Epithelial cell of prostate (primary cell): ENCODE data around the gene NPL.

Source experiments
- DNase-seq: peaks from one replicate; pipeline ENCODE4 v3.0.0-alpha.2; 2011; ENCODE audit warnings: low read depth, low spot score
- H3K27ac ChIP-seq: fragments of 450-650 bp; 2 replicates; pipeline ENCODE4 v1.5.1; 2017; ENCODE audit warnings: mild to moderate bottlenecking

NPL gene

GRCh38 chr1:182809414-182809957 lies 19.9 kb downstream of the NPL start:
- no peak for DNase-seq
- H3K27ac ChIP-seq: no peak overlapping the region

DNA sequence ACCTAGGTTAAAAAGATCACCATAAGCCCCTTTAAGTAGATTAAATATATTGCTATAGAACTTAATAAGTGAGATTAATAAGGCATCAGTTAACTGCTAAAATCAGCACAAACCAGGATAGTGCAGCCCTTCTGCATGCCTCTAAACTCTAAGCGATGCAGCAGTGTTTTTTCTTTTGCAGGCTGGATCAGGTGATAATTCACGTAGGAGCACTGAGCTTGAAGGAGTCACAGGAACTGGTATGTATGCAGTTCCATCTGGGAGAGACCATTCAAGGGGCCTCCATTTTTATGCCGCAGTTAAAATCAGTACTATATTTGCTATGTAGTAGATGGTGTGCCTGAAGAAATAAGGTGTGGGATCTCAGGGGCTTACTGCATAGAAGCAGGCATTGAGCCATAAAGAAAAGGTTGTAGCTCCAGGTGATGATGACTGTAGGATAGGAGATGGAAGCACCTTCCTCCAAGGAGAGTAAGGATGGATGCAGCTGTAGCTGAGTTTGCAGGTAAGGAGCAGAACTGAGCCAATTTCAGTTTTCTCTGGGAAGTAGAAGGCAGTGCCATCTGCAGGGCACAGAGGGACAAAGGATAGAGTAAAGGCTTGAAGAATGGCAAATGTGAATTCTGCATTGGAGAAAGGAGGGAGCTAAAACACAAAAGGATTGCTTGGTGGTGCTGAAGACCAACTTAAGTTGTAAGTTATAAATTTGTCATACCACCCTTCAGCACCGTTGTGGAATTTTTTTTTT lies 22.6 kb downstream of the NPL start:
- DNase-seq: no peak
- no peak overlapping the region for H3K27ac ChIP-seq

GRCh38 chr1:182816863-182817262 lies 27.3 kb downstream of the NPL start:
- no peak overlapping the region for H3K27ac ChIP-seq
- DNase-seq: no peak

DNA sequence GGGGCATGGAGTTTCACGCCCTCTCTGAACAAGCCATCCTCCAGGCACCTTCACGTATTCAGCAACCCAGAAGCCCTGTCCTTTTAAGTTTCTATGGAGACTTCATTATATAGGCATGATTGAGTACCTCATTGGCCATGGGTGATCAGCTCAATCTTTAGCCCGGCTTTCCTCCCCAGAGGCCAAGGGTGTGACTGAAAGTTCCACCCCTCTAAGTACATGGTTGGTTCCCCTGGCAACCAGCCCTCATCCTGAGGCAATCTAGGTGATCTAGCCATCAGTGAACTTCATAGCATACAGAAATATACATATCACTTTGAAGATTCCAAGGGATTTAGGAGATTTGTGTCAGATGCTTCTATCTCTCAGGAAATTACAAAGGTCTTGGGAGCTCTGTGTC lies 28.2 kb downstream of the NPL start:
- no peak for DNase-seq
- H3K27ac ChIP-seq: no peak overlapping the region

GRCh38 chr1:182823220-182823619 lies 33.6 kb downstream of the NPL start:
- DNase-seq: no peak
- H3K27ac ChIP-seq: no peak overlapping the region

- no peak for DNase-seq
Observed at GRCh38 chr1:182826892-182827291, 37.3 kb downstream of the NPL start.

GRCh38 chr1:182829285-182829932 lies 39.8 kb downstream of the NPL start:
- H3K27ac ChIP-seq: no peak overlapping the region
- no peak for DNase-seq

More at GRCh38 chr1:182826892-182827291, 37.3 kb downstream of the NPL start:
- no peak overlapping the region for H3K27ac ChIP-seq

- peak; percentile 29 for DNase-seq
- H3K27ac ChIP-seq: no peak overlapping the region
Observed at GRCh38 chr1:182833271-182833670, 43.7 kb downstream of the NPL start.

DNA sequence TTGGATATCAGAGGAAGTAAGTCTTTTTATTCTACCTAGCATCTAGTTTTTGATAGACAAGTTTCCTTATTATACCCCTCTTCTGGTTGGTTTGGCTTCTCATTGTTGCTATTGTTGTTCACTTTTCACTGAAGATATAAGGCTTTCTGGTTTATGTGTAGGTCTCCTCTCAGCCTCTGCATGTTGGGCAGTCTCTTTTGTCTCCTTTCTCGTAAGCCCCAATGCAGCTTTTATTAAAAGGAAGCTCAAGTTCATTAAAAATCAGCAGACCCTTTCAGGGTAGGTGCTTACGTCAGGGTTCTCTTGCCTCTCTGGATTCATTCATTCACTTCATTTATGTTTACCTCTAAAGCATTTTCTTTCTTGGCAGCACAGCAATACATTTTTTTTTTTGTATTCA lies 44.8 kb downstream of the NPL start:
- no peak overlapping the region for H3K27ac ChIP-seq
- DNase-seq: no peak

- no peak for DNase-seq
- no peak overlapping the region for H3K27ac ChIP-seq
Observed at GRCh38 chr1:182835806-182836205, 46.2 kb downstream of the NPL start.

- DNase-seq: peak; percentile 45
- H3K27ac ChIP-seq: peak within 1 kb of the TSS; percentile 86
Observed at GRCh38 chr1:182839209-182840066, 49.9 kb downstream of the NPL start, which contains the start of gene DHX9. Gene DHX9, plus strand, starts transcription at chr1:182839347. Its CDS starts 3,220 bp downstream, at chr1:182842567.

GRCh38 chr1:182841368-182841988 lies 51.9 kb downstream of the NPL start:
- DNase-seq: no peak

DNA sequence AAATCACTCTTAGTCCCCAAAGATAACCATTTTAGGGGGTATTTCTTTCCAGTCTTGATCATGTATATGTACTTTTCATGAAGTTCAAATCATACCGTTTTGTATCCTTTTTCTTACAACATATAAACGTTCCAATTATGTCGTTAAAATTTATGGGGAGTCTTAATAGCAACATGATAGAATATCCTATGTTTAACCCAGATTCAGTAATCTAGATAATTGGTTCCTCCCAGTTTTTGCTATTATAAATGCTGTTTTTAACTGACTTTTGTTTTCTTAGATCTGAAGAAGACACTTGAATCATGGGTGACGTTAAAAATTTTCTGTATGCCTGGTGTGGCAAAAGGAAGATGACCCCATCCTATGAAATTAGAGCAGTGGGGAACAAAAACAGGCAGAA lies 52.7 kb downstream of the NPL start:
- H3K27ac ChIP-seq: no peak overlapping the region
- no peak for DNase-seq

More at GRCh38 chr1:182841368-182841988, 51.9 kb downstream of the NPL start:
- H3K27ac ChIP-seq: no peak overlapping the region

GRCh38 chr1:182845379-182845778 lies 55.8 kb downstream of the NPL start:
- DNase-seq: no peak
- H3K27ac ChIP-seq: no peak overlapping the region

DNA sequence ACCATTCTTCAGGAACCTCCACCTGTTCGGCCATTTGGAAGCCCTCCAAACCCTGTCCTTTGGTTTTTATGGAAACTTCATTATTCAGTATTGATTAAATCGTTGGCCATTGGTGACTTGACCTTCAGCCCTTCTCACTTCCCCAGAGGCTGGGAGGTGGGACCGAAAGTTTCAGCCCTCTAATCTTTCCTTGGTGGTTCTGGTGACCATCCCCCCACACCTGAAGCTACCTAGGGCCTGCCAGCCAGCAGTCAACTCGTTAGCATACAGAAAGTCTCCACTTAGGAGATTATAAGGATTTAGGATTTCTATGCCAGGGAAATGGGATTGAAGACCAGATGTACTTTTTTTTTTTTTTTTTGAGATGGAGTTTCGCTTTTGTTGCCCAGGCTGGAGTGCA lies 56.3 kb downstream of the NPL start:
- no peak for DNase-seq
- no peak overlapping the region for H3K27ac ChIP-seq

DNA sequence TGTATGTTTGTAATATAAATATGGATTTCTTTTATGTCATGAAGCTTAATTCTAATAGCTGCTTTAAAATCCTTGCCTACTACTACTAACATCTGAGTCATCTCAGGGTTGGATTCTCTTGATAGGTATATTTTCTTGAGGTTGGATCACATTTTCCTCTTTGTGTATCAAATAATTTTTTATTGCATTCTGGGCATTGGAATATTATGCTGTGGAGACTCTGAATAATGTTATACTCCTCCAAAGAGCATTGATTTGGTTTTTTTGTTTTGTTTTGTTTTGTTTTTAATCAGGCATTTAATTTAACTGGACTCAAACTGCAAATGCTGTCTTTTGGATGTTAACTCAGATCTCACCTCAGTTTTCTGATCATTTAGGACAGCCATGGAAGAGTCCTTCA lies 57.5 kb downstream of the NPL start:
- no peak for DNase-seq
- no peak overlapping the region for H3K27ac ChIP-seq

DNA sequence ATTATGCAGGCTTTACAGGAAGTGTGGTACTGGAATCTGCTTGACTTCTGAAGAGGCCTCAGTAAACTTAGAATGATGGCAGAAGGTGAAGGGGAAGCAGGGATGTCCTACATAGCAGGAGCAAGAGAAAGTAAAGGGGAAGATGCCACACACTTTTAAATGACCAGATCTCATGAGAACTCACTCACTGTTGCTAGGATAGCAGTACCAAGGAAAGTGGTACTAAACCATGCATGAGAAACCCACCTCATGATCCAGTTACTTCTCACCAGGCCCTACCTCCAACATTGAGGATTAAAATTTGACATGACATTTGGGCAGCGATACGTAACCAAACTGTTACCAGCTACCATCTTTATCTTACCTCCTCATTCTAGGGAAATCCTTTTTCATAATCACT lies 59.2 kb downstream of the NPL start:
- H3K27ac ChIP-seq: no peak overlapping the region
- no peak for DNase-seq

- no peak for DNase-seq
- H3K27ac ChIP-seq: no peak overlapping the region
Observed at GRCh38 chr1:182850319-182850718, 60.7 kb downstream of the NPL start.

- no peak for DNase-seq
- H3K27ac ChIP-seq: no peak overlapping the region
Observed at GRCh38 chr1:182851825-182852224, 62.3 kb downstream of the NPL start.

DNA sequence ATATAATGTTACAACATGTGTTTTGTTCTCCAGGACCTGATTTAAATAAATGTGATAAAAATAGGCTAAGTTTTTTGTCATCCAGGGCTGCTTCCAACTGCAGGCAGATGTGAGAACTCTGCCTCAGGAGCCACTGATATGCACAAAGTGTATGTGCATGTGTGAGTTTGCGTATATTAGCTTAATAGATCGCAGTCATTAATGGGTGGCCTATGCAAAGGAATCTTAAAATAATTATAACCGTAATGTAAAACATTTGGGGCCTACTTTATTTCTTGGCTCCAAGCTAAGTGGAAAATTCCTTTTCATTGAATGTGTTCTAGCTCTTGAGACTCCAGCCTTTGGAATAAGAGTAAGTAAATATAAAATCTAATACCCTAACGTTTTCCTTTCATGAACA lies 66.3 kb downstream of the NPL start:
- H3K27ac ChIP-seq: no peak overlapping the region
- DNase-seq: no peak
